HepG2 (cell line): Measurements from ENCODE around the gene PPP1R12A. TPM values are rescaled to one million over a fixed set of nuclear protein-coding genes. Genes with fewer than 3 reads are reported as not detected.

Experiments
- ATAC-seq: fragments of 200-7000 bp; cut with Tn5 transposase; 3 replicates; pipeline ENCODE4 v1.9.1; 2020; ENCODE audit warnings: mild to moderate bottlenecking, moderate library complexity
- BruUV-seq: library from RNA; stranded (reverse); fragments of 400-500 nt; replicated peaks from 2 replicates; lab custom pipeline; 2021; lab: Mats Ljungman, UMichigan
- CTCF ChIA-PET: fragments of 300-600 bp; formaldehyde crosslinking; extraction: SDS; loops from one replicate; lab custom pipeline; 2021; ENCODE audit warnings: low total read pairs, inconsistent platforms, low intra/inter-chr PET ratio; lab: Yijun Ruan, JAX
- POLR2A ChIA-PET: fragments of 350-600 bp; sonication (Branson Sonifier 250); formaldehyde crosslinking; loops from one replicate; lab custom pipeline; 2020; ENCODE audit warnings: antibody characterized with exemption, inconsistent platforms; lab: Yijun Ruan, JAX
- DNase-seq: peaks from one replicate; pipeline ENCODE4 v3.0.0-alpha.2; 2015; ENCODE audit warnings: low spot score
- FAIRE-seq: peaks from 3 replicates; lab custom pipeline; 2011; peaks lifted over from hg19 to GRCh38; lab: Jason Lieb, UNC
- H2AFZ ChIP-seq: one replicate; pipeline ENCODE4 v1.6.1; 2011; ENCODE audit warnings: low read length, inconsistent platforms
- H3K27ac ChIP-seq: fragments of 300-600 bp; 3 replicates; pipeline ENCODE4 v1.8.0; 2011; ENCODE audit warnings: mixed run types, mild to moderate bottlenecking, mixed read lengths, low read length, inconsistent platforms; ENCODE audit not compliant: insufficient read depth; ENCODE audit errors: extremely low read length
- H3K27me3 ChIP-seq, 2 experiments: fragments of 200-600 bp in 1 of 2; 2 replicates in 1 of 2; 3 replicates in 1 of 2; pipeline versions ENCODE4 v1.6.0 to v1.8.0; 2011; ENCODE audit warnings: low read length in 2 of 2, mild to moderate bottlenecking in 2 of 2, moderate library complexity in 2 of 2, inconsistent platforms in 1 of 2; ENCODE audit not compliant: insufficient read depth in 2 of 2, control insufficient read depth in 1 of 2
- H3K36me3 ChIP-seq, 2 experiments: fragments of 200-600 bp in 1 of 2; replicated peaks in 1 of 2; 2 replicates in 1 of 2; 3 replicates in 1 of 2; pipeline versions ENCODE4 v1.5.1 to v1.8.0; 2011; ENCODE audit warnings: low read length in 2 of 2, inconsistent platforms in 1 of 2; ENCODE audit not compliant: insufficient read depth in 2 of 2, control insufficient read depth in 1 of 2
- H3K4me1 ChIP-seq: 2 replicates; pipeline ENCODE4 v1.5.1; 2012; ENCODE audit warnings: low read length, inconsistent platforms; ENCODE audit not compliant: insufficient read depth
- H3K4me2 ChIP-seq: 2 replicates; pipeline ENCODE4 v1.6.0; 2011; ENCODE audit warnings: low read depth, low read length, inconsistent platforms
- H3K4me3 ChIP-seq, 3 experiments: fragments of 200-600 bp in 1 of 3; sonication (generic), shearing (Covaris generic) in 1 of 3; replicated peaks in 1 of 3; 2 replicates each; pipeline ENCODE4 v1.5.1; 2011 to 2016; ENCODE audit warnings: low read length in 3 of 3, inconsistent platforms in 2 of 3, low read depth in 2 of 3, mild to moderate bottlenecking in 2 of 3, control low read depth in 1 of 3, mixed read lengths in 1 of 3; ENCODE audit not compliant: insufficient read depth in 1 of 3
- H3K79me2 ChIP-seq: one replicate; pipeline ENCODE4 v1.6.1; 2011; ENCODE audit warnings: low read length, inconsistent platforms; ENCODE audit not compliant: insufficient read depth
- H3K9ac ChIP-seq: 2 replicates; pipeline ENCODE4 v1.6.0; 2011; ENCODE audit warnings: mild to moderate bottlenecking, low read depth, low read length, inconsistent platforms; ENCODE audit not compliant: insufficient read depth
- H3K9me3 ChIP-seq: 2 replicates; pipeline ENCODE4 v1.5.1; 2012; ENCODE audit warnings: mild to moderate bottlenecking, low read length
- H4K20me1 ChIP-seq: 2 replicates; pipeline ENCODE4 v1.6.0; 2011; ENCODE audit warnings: inconsistent platforms, mild to moderate bottlenecking, low read length, moderate library complexity; ENCODE audit not compliant: insufficient read depth
- GPN1 ChIP-seq: sonication (generic); formaldehyde crosslinking; IDR thresholded peaks from 2 replicates; pipeline ENCODE4 v1.5.1; 2020; ENCODE audit warnings: missing genetic modification reagents, borderline replicate concordance
- MED1 ChIP-seq: sonication (generic); formaldehyde crosslinking; IDR thresholded peaks from 2 replicates; pipeline ENCODE4 v1.4.0; 2020; ENCODE audit warnings: missing genetic modification reagents
- ONECUT2 ChIP-seq: sonication (generic); formaldehyde crosslinking; IDR thresholded peaks from 2 replicates; pipeline ENCODE4 v1.4.0; 2020; ENCODE audit warnings: missing genetic modification reagents
- ZNF33B ChIP-seq: sonication (generic); formaldehyde crosslinking; IDR thresholded peaks from 2 replicates; pipeline ENCODE4 v1.5.1; 2020; ENCODE audit warnings: mild to moderate bottlenecking, missing genetic modification reagents
- ZNF432 ChIP-seq: sonication (generic); formaldehyde crosslinking; IDR thresholded peaks from 2 replicates; pipeline ENCODE4 v1.5.0; 2020; ENCODE audit warnings: missing genetic modification reagents, mild to moderate bottlenecking, borderline replicate concordance
- ZNF772 ChIP-seq: sonication (generic); formaldehyde crosslinking; IDR thresholded peaks from 2 replicates; pipeline ENCODE4 v1.5.0; 2020; ENCODE audit warnings: mild to moderate bottlenecking, missing genetic modification reagents
- WGBS: methylation state at CpG from one replicate; pipeline ENCODE4 v1.1.6; 2017; ENCODE audit warnings: low lambda C conversion rate; 5-methylcytosine and 5-hydroxymethylcytosine counted together
- in situ Hi-C: cut with HindIII; loops from 2 replicates; pipeline ENCODE4 v1.10.0; 2017; ENCODE audit warnings: low pct_unique_long_range_greater_than_20kb; ENCODE audit not compliant: extremely low pct_ligation_motif_present
- intact Hi-C: fragments of 100-400 bp; cut with micrococcal nuclease; formaldehyde crosslinking; loops from one replicate; pipeline ENCODE4 v1.10.0; 2022; ENCODE audit not compliant: unreplicated experiment
- polyA plus RNA-seq, 8 experiments: library from polyadenylated mRNA; depleted of rRNA in 3 of 8; stranded (reverse) in 7 of 8; unstranded in 1 of 8; fragments of >200 nt; fragmentation: Illumina TruSeq in 4 of 8; extraction: Trizol in 4 of 8; gene quantifications; 2 replicates each; pipeline versions ENCODE4 v1.2.1 to v1.2.3, GENCODE V29; 2011 to 2016; ENCODE audit warnings: low read depth in 4 of 8, missing spikeins in 1 of 8, mixed read lengths in 1 of 8; ENCODE audit not compliant: insufficient read depth in 1 of 8
- total RNA-seq, 5 experiments: library from RNA; depleted of rRNA; stranded (reverse); fragments of >200 nt; fragmentation: Illumina TruSeq; extraction: Trizol; gene quantifications; 2 replicates each; pipeline ENCODE4 v1.2.3, GENCODE V29; 2016; ENCODE audit warnings: low read depth in 1 of 5
- TF ChIP-seq, protein P1 (sequence below): IDR thresholded peaks from 2 replicates; pipeline ENCODE4 v1.6.1; 2016; ENCODE audit warnings: missing compliant biosample characterization, missing genetic modification reagents, borderline replicate concordance
- TF ChIP-seq, protein P2 (sequence below): sonication (generic); formaldehyde crosslinking; IDR thresholded peaks from 2 replicates; pipeline ENCODE4 v1.4.0; 2020; ENCODE audit warnings: mild to moderate bottlenecking, missing genetic modification reagents
- TF ChIP-seq, protein P3 (sequence below): sonication (generic); formaldehyde crosslinking; IDR thresholded peaks from 2 replicates; pipeline ENCODE4 v1.5.0; 2020; ENCODE audit warnings: missing genetic modification reagents
- TF ChIP-seq, protein P4 (sequence below): sonication (generic); formaldehyde crosslinking; IDR thresholded peaks from 2 replicates; pipeline ENCODE4 v1.4.0; 2020; ENCODE audit warnings: mild to moderate bottlenecking, missing genetic modification reagents

The PPP1R12A gene
- total and polyA plus RNA-seq, 2 of the 13 experiments (the other 11 are each of a cell fraction or from before 2014, with no cell fraction given) = 23.8 to 50.0 TPM

DNA sequence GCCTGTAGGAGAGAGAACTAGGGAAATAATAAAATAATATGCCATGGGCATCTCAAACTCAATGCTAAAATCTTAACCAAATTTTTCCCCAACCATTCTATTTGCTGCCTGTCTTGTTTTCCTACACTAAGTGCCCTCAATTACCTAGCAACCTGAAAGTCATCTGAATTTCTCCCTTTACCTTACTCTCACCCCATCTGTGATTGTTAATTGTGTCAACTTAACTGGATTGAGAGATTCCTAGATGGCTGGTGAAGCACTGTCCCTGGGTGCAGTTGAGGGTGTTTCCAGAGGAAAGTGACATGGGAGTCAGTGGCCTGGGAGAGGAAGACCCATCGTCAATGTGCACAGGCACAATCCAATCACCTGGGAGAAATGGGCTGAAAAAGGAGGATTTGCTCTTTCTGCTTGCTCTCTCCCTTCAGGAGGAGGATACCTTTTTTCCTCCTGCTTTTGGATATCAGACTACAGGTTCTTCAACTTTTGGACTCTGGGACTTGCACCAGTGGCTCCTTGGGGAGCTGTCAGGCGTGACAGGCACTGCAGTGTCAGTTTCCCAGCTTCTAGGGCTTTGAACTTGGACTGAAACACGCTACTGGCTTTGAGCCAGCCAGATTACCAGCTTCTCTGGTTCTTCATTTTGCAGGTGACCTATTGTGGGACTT, 100.1 kb downstream of the PPP1R12A start (continued):
- TF ChIP-seq, protein P1, sequence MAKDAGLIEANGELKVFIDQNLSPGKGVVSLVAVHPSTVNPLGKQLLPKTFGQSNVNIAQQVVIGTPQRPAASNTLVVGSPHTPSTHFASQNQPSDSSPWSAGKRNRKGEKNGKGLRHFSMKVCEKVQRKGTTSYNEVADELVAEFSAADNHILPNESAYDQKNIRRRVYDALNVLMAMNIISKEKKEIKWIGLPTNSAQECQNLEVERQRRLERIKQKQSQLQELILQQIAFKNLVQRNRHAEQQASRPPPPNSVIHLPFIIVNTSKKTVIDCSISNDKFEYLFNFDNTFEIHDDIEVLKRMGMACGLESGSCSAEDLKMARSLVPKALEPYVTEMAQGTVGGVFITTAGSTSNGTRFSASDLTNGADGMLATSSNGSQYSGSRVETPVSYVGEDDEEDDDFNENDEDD (CRISPR knock-in tag) = no peak
- TF ChIP-seq, protein P2, sequence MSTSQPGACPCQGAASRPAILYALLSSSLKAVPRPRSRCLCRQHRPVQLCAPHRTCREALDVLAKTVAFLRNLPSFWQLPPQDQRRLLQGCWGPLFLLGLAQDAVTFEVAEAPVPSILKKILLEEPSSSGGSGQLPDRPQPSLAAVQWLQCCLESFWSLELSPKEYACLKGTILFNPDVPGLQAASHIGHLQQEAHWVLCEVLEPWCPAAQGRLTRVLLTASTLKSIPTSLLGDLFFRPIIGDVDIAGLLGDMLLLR (CRISPR knock-in tag) = no peak
- TF ChIP-seq MED1 = no peak

DNA sequence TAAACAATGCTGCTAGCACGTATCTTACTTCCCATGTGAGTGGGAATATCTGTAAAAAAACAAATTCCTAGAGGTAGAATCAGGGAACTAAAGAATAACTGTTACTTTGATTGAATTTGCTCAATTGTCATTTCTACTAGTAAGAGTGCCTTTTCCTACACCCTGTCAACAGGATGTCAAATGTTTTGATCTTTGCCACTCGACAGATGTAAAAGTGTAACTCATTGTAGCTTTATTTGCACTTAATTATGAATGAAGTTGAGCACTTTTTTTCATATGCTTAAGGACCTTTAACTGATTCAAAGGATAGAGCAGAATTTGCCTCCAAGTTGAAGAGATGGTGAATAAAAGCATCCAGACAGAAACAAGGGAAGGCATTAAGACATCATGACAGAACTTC, 104.5 kb downstream of the PPP1R12A start:
- no peak for DNase-seq
- intact Hi-C loops (no loop called here), in situ Hi-C loops (no loop called here)
- Histone ChIP-seq H3K79me2 (no peaks in the 10 kb centered on the region), H3K4me2 (no peak overlapping the region), H3K9ac (no peak overlapping the region), H3K27me3 (no peaks in the 10 kb centered on the region), H3K27ac (no peak overlapping the region), H3K4me3 (no peak overlapping the region), H2AFZ (no peak overlapping the region), H3K9me3 (no peaks in the 10 kb centered on the region), H3K4me1 (peaks cover 14% of the 10 kb centered on the region), H4K20me1 (no peaks in the 10 kb centered on the region), H3K36me3 (peaks cover 0 to 26% of the 10 kb centered on the region in 2 experiments; a peak in 3 of 5 replicates)
- WGBS = 94% methylated on average over 2 of the region's 2 CpGs
- ATAC-seq = no peak
- BruUV-seq = no TSS peak
- ChIA-PET CTCF (no interaction called here), POLR2A (no interaction called here)
- FAIRE-seq = no peak
- no peak for TF ChIP-seq ZNF432
- TF ChIP-seq GPN1 = no peak
- TF ChIP-seq ZNF33B (CRISPR knock-in tag) = no peak
- TF ChIP-seq, protein P3, sequence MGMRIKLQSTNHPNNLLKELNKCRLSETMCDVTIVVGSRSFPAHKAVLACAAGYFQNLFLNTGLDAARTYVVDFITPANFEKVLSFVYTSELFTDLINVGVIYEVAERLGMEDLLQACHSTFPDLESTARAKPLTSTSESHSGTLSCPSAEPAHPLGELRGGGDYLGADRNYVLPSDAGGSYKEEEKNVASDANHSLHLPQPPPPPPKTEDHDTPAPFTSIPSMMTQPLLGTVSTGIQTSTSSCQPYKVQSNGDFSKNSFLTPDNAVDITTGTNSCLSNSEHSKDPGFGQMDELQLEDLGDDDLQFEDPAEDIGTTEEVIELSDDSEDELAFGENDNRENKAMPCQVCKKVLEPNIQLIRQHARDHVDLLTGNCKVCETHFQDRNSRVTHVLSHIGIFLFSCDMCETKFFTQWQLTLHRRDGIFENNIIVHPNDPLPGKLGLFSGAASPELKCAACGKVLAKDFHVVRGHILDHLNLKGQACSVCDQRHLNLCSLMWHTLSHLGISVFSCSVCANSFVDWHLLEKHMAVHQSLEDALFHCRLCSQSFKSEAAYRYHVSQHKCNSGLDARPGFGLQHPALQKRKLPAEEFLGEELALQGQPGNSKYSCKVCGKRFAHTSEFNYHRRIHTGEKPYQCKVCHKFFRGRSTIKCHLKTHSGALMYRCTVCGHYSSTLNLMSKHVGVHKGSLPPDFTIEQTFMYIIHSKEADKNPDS (CRISPR knock-in tag) = no peak
- TF ChIP-seq ONECUT2 (CRISPR knock-in tag) = no peak
- TF ChIP-seq, protein P4, sequence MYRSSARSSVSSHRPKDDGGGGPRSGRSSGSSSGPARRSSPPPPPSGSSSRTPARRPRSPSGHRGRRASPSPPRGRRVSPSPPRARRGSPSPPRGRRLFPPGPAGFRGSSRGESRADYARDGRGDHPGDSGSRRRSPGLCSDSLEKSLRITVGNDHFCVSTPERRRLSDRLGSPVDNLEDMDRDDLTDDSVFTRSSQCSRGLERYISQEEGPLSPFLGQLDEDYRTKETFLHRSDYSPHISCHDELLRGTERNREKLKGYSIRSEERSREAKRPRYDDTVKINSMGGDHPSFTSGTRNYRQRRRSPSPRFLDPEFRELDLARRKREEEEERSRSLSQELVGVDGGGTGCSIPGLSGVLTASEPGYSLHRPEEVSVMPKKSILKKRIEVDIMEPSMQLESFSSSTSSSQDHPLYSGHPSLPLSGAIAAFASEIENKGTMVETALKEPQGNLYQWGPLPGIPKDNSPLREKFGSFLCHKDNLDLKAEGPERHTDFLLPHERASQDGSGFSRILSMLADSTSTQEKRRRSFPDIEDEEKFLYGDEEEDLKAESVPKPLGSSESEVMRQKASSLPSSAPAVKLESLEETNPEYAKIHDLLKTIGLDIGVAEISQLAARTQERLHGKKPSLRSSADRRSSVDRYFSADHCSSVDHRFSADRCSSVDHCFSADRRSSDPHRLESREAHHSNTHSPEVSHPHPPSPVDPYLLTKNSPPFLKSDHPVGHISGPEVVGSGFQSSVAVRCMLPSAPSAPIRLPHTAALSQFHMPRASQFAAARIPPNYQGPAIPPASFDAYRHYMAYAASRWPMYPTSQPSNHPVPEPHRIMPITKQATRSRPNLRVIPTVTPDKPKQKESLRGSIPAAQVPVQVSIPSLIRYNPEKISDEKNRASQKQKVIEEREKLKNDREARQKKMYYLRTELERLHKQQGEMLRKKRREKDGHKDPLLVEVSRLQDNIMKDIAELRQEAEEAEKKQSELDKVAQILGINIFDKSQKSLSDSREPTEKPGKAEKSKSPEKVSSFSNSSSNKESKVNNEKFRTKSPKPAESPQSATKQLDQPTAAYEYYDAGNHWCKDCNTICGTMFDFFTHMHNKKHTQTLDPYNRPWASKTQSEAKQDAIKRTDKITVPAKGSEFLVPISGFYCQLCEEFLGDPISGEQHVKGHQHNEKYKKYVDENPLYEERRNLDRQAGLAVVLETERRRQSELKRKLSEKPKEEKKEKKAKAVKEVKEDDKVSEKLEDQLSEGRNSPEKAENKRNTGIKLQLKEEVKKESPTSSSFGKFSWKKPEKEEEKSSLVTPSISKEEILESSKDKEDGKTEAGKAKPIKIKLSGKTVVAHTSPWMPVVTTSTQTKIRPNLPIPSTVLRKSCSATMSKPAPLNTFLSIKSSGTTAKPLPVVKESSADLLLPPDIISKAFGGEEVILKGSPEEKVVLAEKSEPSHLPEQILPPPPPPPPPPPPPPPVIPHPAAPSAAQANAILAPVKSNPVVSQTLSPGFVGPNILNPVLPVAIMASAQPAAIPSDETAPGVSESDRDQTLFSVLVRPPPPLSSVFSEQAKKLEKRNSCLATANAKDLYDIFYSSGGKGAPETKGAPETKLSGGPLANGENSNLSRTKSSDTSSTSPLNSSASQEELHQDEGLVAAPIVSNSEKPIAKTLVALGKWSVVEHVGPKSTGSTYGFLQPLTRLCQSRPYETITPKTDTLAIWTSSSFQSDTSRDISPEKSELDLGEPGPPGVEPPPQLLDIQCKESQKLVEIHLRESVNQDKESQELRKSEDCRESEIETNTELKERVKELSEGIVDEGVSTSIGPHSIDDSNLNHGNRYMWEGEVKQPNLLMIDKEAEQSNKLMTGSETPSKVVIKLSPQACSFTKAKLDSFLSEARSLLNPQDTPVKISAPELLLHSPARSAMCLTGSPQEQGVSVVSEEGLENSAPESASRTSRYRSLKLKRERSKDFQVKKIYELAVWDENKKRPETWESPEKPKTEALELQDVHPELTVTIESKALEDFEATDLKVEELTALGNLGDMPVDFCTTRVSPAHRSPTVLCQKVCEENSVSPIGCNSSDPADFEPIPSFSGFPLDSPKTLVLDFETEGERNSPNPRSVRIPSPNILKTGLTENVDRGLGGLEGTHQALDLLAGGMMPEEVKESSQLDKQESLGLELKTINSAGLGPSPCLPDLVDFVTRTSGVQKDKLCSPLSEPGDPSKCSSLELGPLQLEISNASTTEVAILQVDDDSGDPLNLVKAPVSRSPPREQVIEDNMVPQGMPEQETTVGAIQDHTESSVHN (CRISPR knock-in tag) = no peak
- TF ChIP-seq ZNF772 (CRISPR knock-in tag) = no peak
